B cell (primary cell): ENCODE measurements around the gene TMEM145. TPM values are rescaled to one million over a fixed set of nuclear protein-coding genes. Genes with fewer than 3 reads are reported as not detected.

Source experiments
- ATAC-seq: fragments of 200-7000 bp; cut with Tn5 transposase; one replicate; pipeline ENCODE4 v1.10.0; 2021; ENCODE audit warnings: low read depth, mild to moderate bottlenecking, moderate number of reproducible peaks, moderate library complexity
- CTCF ChIA-PET: fragments of 350-600 bp; sonication (Branson Sonifier 250); formaldehyde crosslinking; loops from one replicate; lab custom pipeline; 2021; ENCODE audit warnings: antibody characterized with exemption, inconsistent platforms; lab: Charles Lee
- POLR2A ChIA-PET: fragments of 350-600 bp; sonication (Branson Sonifier 250); formaldehyde crosslinking; loops from one replicate; lab custom pipeline; 2021; ENCODE audit warnings: antibody characterized with exemption; lab: Charles Lee
- DNase-seq: peaks from one replicate; pipeline ENCODE4 v3.0.0; 2013
- H2AFZ ChIP-seq: 2 replicates; pipeline ENCODE4 v1.6.1; 2012; ENCODE audit warnings: mild to moderate bottlenecking, low read depth, low read length; ENCODE audit not compliant: insufficient read depth, poor library complexity, severe bottlenecking
- H3K27ac ChIP-seq, 2 donors: 1 replicate in 1 of 2; 2 replicates in 1 of 2; pipeline ENCODE4 v1.5.1; 2012 to 2013; ENCODE audit warnings: low read length in 2 of 2, mild to moderate bottlenecking in 2 of 2, moderate library complexity in 1 of 2
- H3K27me3 ChIP-seq, 4 experiments: fragments of 200-600 bp in 1 of 4; sonication (generic) in 1 of 4; replicated peaks in 1 of 4; 1 replicate in 2 of 4; 2 replicates in 2 of 4; pipeline versions ENCODE4 v1.6.1 to v1.7.0; 2013 to 2016; ENCODE audit warnings: low read length in 3 of 4, mild to moderate bottlenecking in 2 of 4, mixed read lengths in 1 of 4, moderate library complexity in 1 of 4; ENCODE audit not compliant: insufficient read depth in 4 of 4, control insufficient read depth in 3 of 4; ENCODE audit errors: control extremely low read depth in 1 of 4
- H3K36me3 ChIP-seq, 2 experiments: replicated peaks in 1 of 2; 1 replicate in 1 of 2; 2 replicates in 1 of 2; pipeline versions ENCODE4 v1.6.1 to v1.7.1; 2013; ENCODE audit warnings: low read length in 1 of 2; ENCODE audit not compliant: insufficient read depth in 2 of 2, control insufficient read depth in 1 of 2; ENCODE audit errors: control extremely low read depth in 1 of 2, extremely low read depth in 1 of 2
- H3K4me1 ChIP-seq, 2 donors: fragments of 200-600 bp in 1 of 2; sonication (generic) in 1 of 2; 1 replicate in 1 of 2; 2 replicates in 1 of 2; pipeline versions ENCODE4 v1.5.1 to v1.6.1; 2013 to 2017; ENCODE audit warnings: low read length in 2 of 2; ENCODE audit not compliant: control insufficient read depth in 2 of 2, insufficient read depth in 2 of 2
- H3K4me2 ChIP-seq: replicated peaks from 2 replicates; pipeline ENCODE3; 2012; ENCODE audit warnings: mild to moderate bottlenecking, low read depth, low read length; ENCODE audit not compliant: poor library complexity, severe bottlenecking
- H3K4me3 ChIP-seq, 5 experiments: fragments of 200-600 bp in 1 of 5; sonication (generic) in 1 of 5; 1 replicate in 3 of 5; 2 replicates in 2 of 5; pipeline versions ENCODE4 v1.5.1 to v1.7.0; 2011 to 2016; ENCODE audit warnings: low read length in 4 of 5, mild to moderate bottlenecking in 4 of 5, low read depth in 2 of 5, control low read depth in 1 of 5, moderate library complexity in 1 of 5; ENCODE audit not compliant: insufficient read depth in 1 of 5; ENCODE audit errors: control extremely low read depth in 1 of 5, extremely low read depth in 1 of 5
- H3K79me2 ChIP-seq: fragments of 200-600 bp; sonication (generic); one replicate; pipeline ENCODE4 v1.6.0; 2016; ENCODE audit warnings: low read length; ENCODE audit not compliant: control insufficient read depth, insufficient read depth
- H3K9ac ChIP-seq: fragments of 200-600 bp; sonication (generic); 2 replicates; pipeline ENCODE4 v1.6.1; 2017; ENCODE audit warnings: mild to moderate bottlenecking, low read length, moderate library complexity
- H3K9me3 ChIP-seq, 3 donors: one replicate each; pipeline versions ENCODE4 v1.6.1 to v1.7.1; 2013; ENCODE audit warnings: low read length in 2 of 3; ENCODE audit not compliant: control insufficient read depth in 2 of 3, insufficient read depth in 1 of 3; ENCODE audit errors: control extremely low read depth in 1 of 3
- H4K20me1 ChIP-seq: 2 replicates; pipeline ENCODE4 v1.6.0; 2012; ENCODE audit warnings: mild to moderate bottlenecking, low read length; ENCODE audit not compliant: insufficient read depth, control insufficient read depth, poor library complexity, severe bottlenecking
- H3K27ac Mint-ChIP-seq: one replicate; pipeline ENCODE4 v1.8.0; 2021; ENCODE audit warnings: mixed read lengths
- H3K27me3 Mint-ChIP-seq: one replicate; pipeline ENCODE4 v1.8.0; 2021; ENCODE audit warnings: mixed read lengths
- H3K4me1 Mint-ChIP-seq: one replicate; pipeline ENCODE4 v1.8.0; 2021; ENCODE audit warnings: mixed read lengths
- H3K4me3 Mint-ChIP-seq: one replicate; pipeline ENCODE4 v1.8.0; 2021; ENCODE audit warnings: mixed read lengths
- H3K9me3 Mint-ChIP-seq: one replicate; pipeline ENCODE4 v1.8.0; 2022; ENCODE audit warnings: mixed read lengths; ENCODE audit not compliant: insufficient read depth
- EZH2 ChIP-seq: IDR thresholded peaks from 2 replicates; pipeline ENCODE4 v1.6.1; 2012; ENCODE audit warnings: borderline replicate concordance, low read depth, mild to moderate bottlenecking, moderate library complexity, low read length; ENCODE audit not compliant: insufficient read depth, poor library complexity, severe bottlenecking
- WGBS: methylation state at CpG from one replicate; pipeline ENCODE4 v1.1.5; 2013; ENCODE audit warnings: missing lambda C conversion rate; ENCODE audit not compliant: insufficient coverage; 5-methylcytosine and 5-hydroxymethylcytosine counted together
- intact Hi-C: fragments of 100-400 bp; cut with micrococcal nuclease; formaldehyde crosslinking; loops from one replicate; pipeline ENCODE4 v1.10.0; 2022
- polyA plus RNA-seq: library from polyadenylated mRNA; depleted of rRNA; stranded (reverse); fragments of >200 nt; gene quantifications from 2 replicates; pipeline ENCODE4 v1.2.3, GENCODE V29; 2012
- total RNA-seq, 2 donors: library from RNA; stranded (reverse); fragments of 120-200 nt in 1 of 2; gene quantifications; 1 replicate in 1 of 2; 2 replicates in 1 of 2; pipeline versions ENCODE4 v1.2.3 to v1.2.4, GENCODE V29; 2013 to 2022
- TF ChIP-seq, protein P1 (sequence below): fragments of 200-600 bp; IDR thresholded peaks from one replicate; pipeline ENCODE4 v1.8.0; 2022; ENCODE audit warnings: antibody characterized with exemption, mild to moderate bottlenecking

TMEM145 gene
- total and polyA plus RNA-seq, 2 donors (not counting 1 experiment from before 2014, with no cell fraction given), result not detected

- CTCF ChIA-PET, result no interaction called here
- Histone ChIP-seq H3K79me2 (no peaks in the 10 kb centered on the region), H3K4me2 (no peak overlapping the region), H3K9me3 (no peaks in the 10 kb centered on the region), H3K27me3 (no peaks in the 10 kb centered on the region), H3K27ac (peak overlapping the region; percentile 12 to 59), H3K4me3 (no peak overlapping the region), H3K9ac (no peak overlapping the region), H4K20me1 (no peaks in the 10 kb centered on the region), H2AFZ (no peak overlapping the region), H3K4me1 (peaks cover 0 to 16% of the 10 kb centered on the region in 2 donors), H3K36me3 (peaks cover 0 to 11% of the 10 kb centered on the region in 2 experiments)
- POLR2A ChIA-PET, result no interaction called here
- peaks cover 3% of the 10 kb centered on the region for H3K4me1 Mint-ChIP-seq
- H3K27ac Mint-ChIP-seq, result peak overlapping the region; percentile 59
- 97% methylated on average over 28 of the region's 29 CpGs for WGBS
- TF ChIP-seq EZH2, result no peak
- TF ChIP-seq, protein P1, sequence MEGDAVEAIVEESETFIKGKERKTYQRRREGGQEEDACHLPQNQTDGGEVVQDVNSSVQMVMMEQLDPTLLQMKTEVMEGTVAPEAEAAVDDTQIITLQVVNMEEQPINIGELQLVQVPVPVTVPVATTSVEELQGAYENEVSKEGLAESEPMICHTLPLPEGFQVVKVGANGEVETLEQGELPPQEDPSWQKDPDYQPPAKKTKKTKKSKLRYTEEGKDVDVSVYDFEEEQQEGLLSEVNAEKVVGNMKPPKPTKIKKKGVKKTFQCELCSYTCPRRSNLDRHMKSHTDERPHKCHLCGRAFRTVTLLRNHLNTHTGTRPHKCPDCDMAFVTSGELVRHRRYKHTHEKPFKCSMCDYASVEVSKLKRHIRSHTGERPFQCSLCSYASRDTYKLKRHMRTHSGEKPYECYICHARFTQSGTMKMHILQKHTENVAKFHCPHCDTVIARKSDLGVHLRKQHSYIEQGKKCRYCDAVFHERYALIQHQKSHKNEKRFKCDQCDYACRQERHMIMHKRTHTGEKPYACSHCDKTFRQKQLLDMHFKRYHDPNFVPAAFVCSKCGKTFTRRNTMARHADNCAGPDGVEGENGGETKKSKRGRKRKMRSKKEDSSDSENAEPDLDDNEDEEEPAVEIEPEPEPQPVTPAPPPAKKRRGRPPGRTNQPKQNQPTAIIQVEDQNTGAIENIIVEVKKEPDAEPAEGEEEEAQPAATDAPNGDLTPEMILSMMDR, result no peak
- H3K27me3 Mint-ChIP-seq, result no peaks in the 10 kb centered on the region
- H3K9me3 Mint-ChIP-seq, result no peaks in the 10 kb centered on the region
- intact Hi-C loops, result no loop called here
- ATAC-seq (no peak), DNase-seq (no peak)
- H3K4me3 Mint-ChIP-seq, result no peak overlapping the region
Measured at GRCh38 chr19:42353341-42354015, 40.4 kb downstream of the TMEM145 start.

- ChIA-PET CTCF (interaction anchor here (0.9 to 2.2 kb wide), 2 partner anchors 45 to 82 kb away, joined by 3 to 8 read pairs; no protein-coding TSS in a partner anchor), POLR2A (no interaction called here)
- Mint-ChIP-seq H3K27me3 (no peaks in the 10 kb centered on the region), H3K4me1 (peaks cover 3% of the 10 kb centered on the region), H3K27ac (no peak overlapping the region), H3K9me3 (no peaks in the 10 kb centered on the region), H3K4me3 (no peak overlapping the region)
- no peak for DNase-seq
- WGBS, result 93% methylated on average over 8 of the region's 12 CpGs
- H4K20me1 ChIP-seq, result no peaks in the 10 kb centered on the region
- intact Hi-C loops, result no loop called here
- H3K27me3 ChIP-seq, result no peaks in the 10 kb centered on the region
- no peak overlapping the region for H3K4me2 ChIP-seq
- no peak overlapping the region for H3K9ac ChIP-seq
- H2AFZ ChIP-seq, result no peak overlapping the region
- peaks cover 0 to 16% of the 10 kb centered on the region in 2 donors for H3K4me1 ChIP-seq
- H3K27ac ChIP-seq, result no peak overlapping the region
- H3K79me2 ChIP-seq, result no peaks in the 10 kb centered on the region
- no peak overlapping the region for H3K4me3 ChIP-seq
- H3K36me3 ChIP-seq, result peaks cover 0 to 11% of the 10 kb centered on the region in 2 experiments
- ATAC-seq, result no peak
- no peak for TF ChIP-seq EZH2
- TF ChIP-seq, protein P1, result no peak
- no peaks in the 10 kb centered on the region for H3K9me3 ChIP-seq
Measured at GRCh38 chr19:42355896-42356295, 42.8 kb downstream of the TMEM145 start.
